Stimulated activated effector memory CD8-positive, alpha-beta T cell treated with anti-CD3 and anti-CD28 coated beads, Interleukin-12 subunit alpha, Interleukin-12 subunit beta, amount 100 ng/mL, for 72 hours (primary cell): ENCODE measurements around the gene DNAH17.

Source experiments
- ATAC-seq: fragments of 150-1000 bp; cut with Tn5 transposase; 2 replicates; pipeline ENCODE4 v1.10.0; 2021
- DNase-seq, 2 donors: peaks; one replicate each; pipeline ENCODE4 v3.0.0; 2021 to 2022; ENCODE audit warnings: low spot score in 2 of 2
- H3K27ac Mint-ChIP-seq: one replicate; pipeline ENCODE4 v1.8.0; 2022; ENCODE audit warnings: mild to moderate bottlenecking, mixed read lengths
- H3K36me3 Mint-ChIP-seq: one replicate; pipeline ENCODE4 v1.8.0; 2022; ENCODE audit warnings: mild to moderate bottlenecking, mixed read lengths
- H3K4me1 Mint-ChIP-seq: one replicate; pipeline ENCODE4 v1.8.0; 2022; ENCODE audit warnings: mixed read lengths
- H3K4me3 Mint-ChIP-seq: one replicate; pipeline ENCODE4 v1.8.0; 2022; ENCODE audit warnings: mild to moderate bottlenecking, mixed read lengths
- H3K9me3 Mint-ChIP-seq: one replicate; pipeline ENCODE4 v1.8.0; 2022; ENCODE audit warnings: mixed read lengths

Gene DNAH17

GRCh38 chr17:78567991-78568390, 9.2 kb downstream of the DNAH17 start:
- Mint-ChIP-seq H3K36me3 (no peaks in the 10 kb centered on the region), H3K9me3 (no peaks in the 10 kb centered on the region), H3K4me1 (no peaks in the 10 kb centered on the region), H3K4me3 (no peak overlapping the region), H3K27ac (no peak overlapping the region)
- ATAC-seq: no peak
- DNase-seq: no peak

DNA sequence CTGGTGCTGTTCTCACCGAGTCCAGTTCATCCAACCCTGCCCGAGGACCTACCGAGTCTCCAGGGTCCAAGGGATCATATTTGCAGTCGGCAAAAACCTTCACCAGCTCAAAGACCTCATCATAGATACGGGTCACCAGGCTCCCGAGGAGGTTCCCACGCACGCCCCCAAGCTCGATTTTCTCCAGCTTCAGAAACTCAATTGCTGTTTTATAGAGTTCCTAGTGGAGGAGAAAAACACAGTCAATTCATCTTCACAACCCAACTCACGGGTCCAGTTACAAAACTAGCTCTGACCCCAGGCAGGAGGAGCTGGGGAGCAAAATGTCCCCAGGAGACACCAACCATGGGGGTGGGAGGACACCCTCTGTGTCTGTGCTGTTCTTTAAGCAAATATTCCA, 10.2 kb downstream of the DNAH17 start:
- DNase-seq: no peak
- Mint-ChIP-seq H3K9me3 (no peaks in the 10 kb centered on the region), H3K4me3 (no peak overlapping the region), H3K27ac (no peak overlapping the region), H3K4me1 (no peaks in the 10 kb centered on the region), H3K36me3 (no peaks in the 10 kb centered on the region)
- ATAC-seq: no peak

GRCh38 chr17:78563189-78564145, 13.7 kb downstream of the DNAH17 start:
- Mint-ChIP-seq H3K36me3 (no peaks in the 10 kb centered on the region), H3K4me1 (no peaks in the 10 kb centered on the region), H3K9me3 (no peaks in the 10 kb centered on the region), H3K4me3 (no peak overlapping the region), H3K27ac (no peak overlapping the region)
- ATAC-seq (no peak), DNase-seq (no peak)

GRCh38 chr17:78562734-78563133, 14.5 kb downstream of the DNAH17 start:
- H3K4me3 Mint-ChIP-seq: no peak overlapping the region
- no peaks in the 10 kb centered on the region for H3K4me1 Mint-ChIP-seq
- H3K27ac Mint-ChIP-seq: no peak overlapping the region
- DNase-seq (no peak), ATAC-seq (no peak)
- no peaks in the 10 kb centered on the region for H3K36me3 Mint-ChIP-seq
- H3K9me3 Mint-ChIP-seq: no peaks in the 10 kb centered on the region

- no peak overlapping the region for H3K27ac Mint-ChIP-seq
- no peaks in the 10 kb centered on the region for H3K9me3 Mint-ChIP-seq
- DNase-seq: no peak
Measured at GRCh38 chr17:78561166-78561565, 16.0 kb downstream of the DNAH17 start.

DNA sequence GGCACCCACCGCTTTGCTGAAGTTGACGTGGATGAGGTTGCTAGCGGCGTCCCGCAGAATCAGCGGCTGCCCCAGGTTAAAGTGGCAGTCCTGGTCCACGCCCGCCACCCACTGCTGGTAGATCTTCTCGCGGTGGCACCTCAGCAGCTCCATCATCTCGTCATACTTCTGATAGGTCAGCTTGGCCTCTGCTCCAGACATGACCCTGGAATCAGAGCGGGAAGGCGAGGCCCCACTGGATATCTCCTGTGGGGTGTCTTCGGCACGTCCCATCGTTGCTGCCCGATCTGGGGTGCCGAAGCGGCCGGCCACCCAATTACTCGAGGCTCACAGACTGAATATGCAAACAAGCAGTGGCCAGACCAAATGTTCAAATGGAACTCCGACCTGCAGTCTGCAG, 16.5 kb downstream of the DNAH17 start:
- no peaks in the 10 kb centered on the region for H3K4me1 Mint-ChIP-seq

More at GRCh38 chr17:78561166-78561565, 16.0 kb downstream of the DNAH17 start:
- H3K4me3 Mint-ChIP-seq: no peak overlapping the region
- no peaks in the 10 kb centered on the region for H3K4me1 Mint-ChIP-seq
- H3K36me3 Mint-ChIP-seq: no peaks in the 10 kb centered on the region
- no peak for ATAC-seq

GRCh38 chr17:78559749-78560368, 17.3 kb downstream of the DNAH17 start:
- ATAC-seq (no peak), DNase-seq (no peak)
- Mint-ChIP-seq H3K4me1 (no peaks in the 10 kb centered on the region), H3K9me3 (no peaks in the 10 kb centered on the region), H3K36me3 (no peaks in the 10 kb centered on the region), H3K27ac (no peak overlapping the region), H3K4me3 (no peak overlapping the region)

More for the DNA sequence above, 16.5 kb downstream of the DNAH17 start:
- H3K4me3 Mint-ChIP-seq: no peak overlapping the region
- H3K36me3 Mint-ChIP-seq: no peaks in the 10 kb centered on the region
- ATAC-seq (no peak), DNase-seq (no peak)
- no peak overlapping the region for H3K27ac Mint-ChIP-seq
- H3K9me3 Mint-ChIP-seq: no peaks in the 10 kb centered on the region

GRCh38 chr17:78558989-78559388, 18.2 kb downstream of the DNAH17 start:
- ATAC-seq (no peak), DNase-seq (no peak)
- Mint-ChIP-seq H3K27ac (no peak overlapping the region), H3K9me3 (no peaks in the 10 kb centered on the region), H3K4me1 (no peaks in the 10 kb centered on the region), H3K36me3 (no peaks in the 10 kb centered on the region), H3K4me3 (no peak overlapping the region)

DNA sequence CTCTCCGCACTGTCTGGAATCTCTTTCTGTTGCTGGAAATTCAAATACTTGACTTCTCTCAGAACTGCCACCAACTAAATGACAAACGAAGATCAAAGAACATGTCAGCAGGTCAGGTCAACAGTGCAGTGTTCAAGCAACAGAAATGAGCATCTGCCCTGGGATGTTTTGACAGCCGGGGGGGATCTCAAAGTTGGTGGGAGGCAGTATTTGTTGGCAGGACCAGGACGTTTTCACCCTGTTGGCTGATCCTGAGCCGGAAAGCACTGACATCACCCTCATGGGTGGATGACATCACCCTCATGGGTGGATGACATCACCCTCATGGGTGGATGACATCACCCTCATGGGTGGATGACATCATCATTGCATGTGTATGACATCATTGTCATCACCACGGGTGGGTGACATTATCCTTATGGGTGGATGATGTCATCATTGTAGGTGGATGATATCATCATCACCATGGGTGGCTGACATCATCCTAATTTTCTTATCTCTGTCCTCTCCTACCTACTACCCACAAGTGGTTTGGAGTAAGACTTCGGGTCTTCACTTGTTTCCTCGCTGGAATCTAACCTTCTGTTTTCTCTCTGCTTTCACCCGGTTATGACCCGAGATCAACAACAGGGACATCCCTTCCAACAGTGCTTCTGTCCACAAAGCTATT, 18.9 kb downstream of the DNAH17 start:
- Mint-ChIP-seq H3K27ac (no peak overlapping the region), H3K4me3 (no peak overlapping the region), H3K4me1 (no peaks in the 10 kb centered on the region), H3K36me3 (no peaks in the 10 kb centered on the region), H3K9me3 (no peaks in the 10 kb centered on the region)
- DNase-seq (peak; percentile 7 to 56), ATAC-seq (peak; percentile 44)

DNA sequence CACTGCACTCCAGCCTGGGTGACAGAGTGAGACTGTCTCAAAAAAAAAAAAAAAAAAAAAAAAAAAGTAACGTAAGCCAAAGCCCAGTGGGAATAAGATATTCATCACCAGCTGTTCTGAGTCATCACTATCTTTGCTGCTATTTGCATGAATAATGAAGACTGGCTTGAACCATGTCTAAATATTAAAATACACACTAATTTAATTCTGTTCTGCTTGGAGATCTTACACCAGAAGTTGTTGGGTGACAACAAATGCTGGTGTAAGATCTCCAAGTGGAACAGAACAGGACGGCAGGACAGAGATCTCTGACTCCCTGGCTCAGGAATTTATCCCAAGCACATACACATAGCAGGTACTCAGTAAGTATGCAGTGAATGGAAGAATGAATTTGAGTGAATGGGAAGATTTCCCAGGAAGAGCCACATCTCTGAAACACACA, 19.6 kb downstream of the DNAH17 start:
- H3K4me1 Mint-ChIP-seq: no peaks in the 10 kb centered on the region
- no peak overlapping the region for H3K4me3 Mint-ChIP-seq
- H3K27ac Mint-ChIP-seq: no peak overlapping the region
- no peaks in the 10 kb centered on the region for H3K36me3 Mint-ChIP-seq
- ATAC-seq (no peak), DNase-seq (no peak)
- H3K9me3 Mint-ChIP-seq: no peaks in the 10 kb centered on the region

DNA sequence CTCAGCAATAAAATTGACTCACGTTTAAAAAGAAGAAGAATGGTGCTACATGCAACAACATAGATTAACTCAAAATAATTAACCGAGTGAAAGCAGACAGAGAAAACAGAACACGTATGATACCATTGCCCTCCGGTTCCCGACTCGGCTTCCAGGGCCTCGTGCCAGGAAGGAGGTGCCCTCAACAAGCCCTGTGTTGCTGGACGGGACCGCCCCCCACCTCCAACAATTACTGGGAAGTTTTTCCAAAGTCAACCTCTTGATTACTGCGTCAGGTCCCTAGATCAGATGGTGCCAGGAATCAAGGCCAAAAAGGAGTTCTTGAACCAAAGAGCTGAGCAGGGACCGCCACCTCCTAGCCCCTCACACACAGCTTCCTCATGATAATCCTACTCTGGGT, 20.4 kb downstream of the DNAH17 start:
- ATAC-seq: no peak
- no peaks in the 10 kb centered on the region for H3K9me3 Mint-ChIP-seq
- no peaks in the 10 kb centered on the region for H3K4me1 Mint-ChIP-seq
- no peak overlapping the region for H3K27ac Mint-ChIP-seq
- no peak overlapping the region for H3K4me3 Mint-ChIP-seq
- H3K36me3 Mint-ChIP-seq: no peaks in the 10 kb centered on the region
- DNase-seq: no peak

DNA sequence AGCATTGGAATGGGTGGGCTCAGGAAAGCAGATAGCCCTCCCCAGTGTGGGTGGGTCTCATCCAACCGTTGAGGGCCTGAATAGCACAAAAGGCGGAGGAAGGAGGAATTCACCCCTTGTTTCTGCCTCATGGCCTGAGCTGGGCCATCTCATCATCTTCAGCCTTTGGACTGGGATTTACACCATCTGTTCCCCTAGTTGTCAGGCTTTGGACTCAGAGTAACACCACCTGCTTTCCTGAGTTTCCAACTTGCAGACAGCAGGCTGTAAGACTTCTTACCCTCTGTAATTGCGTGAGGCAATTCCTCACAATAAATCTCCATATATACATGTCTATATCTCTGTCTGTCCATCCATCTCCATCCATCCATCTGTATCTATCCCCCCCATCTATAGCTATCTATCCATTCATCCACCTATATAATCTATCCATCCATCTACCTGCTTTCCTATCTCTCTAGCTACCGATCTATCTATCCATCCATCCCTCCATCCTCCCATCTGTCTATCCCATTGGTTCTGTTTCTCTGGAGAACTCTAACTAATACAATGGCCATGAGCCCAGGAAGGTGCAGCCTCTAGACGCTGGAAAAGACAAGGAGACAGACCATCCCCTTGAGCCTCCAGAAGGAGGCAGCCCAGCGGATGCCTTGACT, 21.3 kb downstream of the DNAH17 start:
- H3K27ac Mint-ChIP-seq: no peak overlapping the region
- H3K9me3 Mint-ChIP-seq: no peaks in the 10 kb centered on the region
- no peaks in the 10 kb centered on the region for H3K36me3 Mint-ChIP-seq
- no peak for ATAC-seq
- no peak for DNase-seq
- no peaks in the 10 kb centered on the region for H3K4me1 Mint-ChIP-seq
- H3K4me3 Mint-ChIP-seq: no peak overlapping the region

- H3K9me3 Mint-ChIP-seq: no peaks in the 10 kb centered on the region
- ATAC-seq (no peak), DNase-seq (no peak)
- H3K27ac Mint-ChIP-seq: no peak overlapping the region
- H3K4me3 Mint-ChIP-seq: no peak overlapping the region
- H3K4me1 Mint-ChIP-seq: no peaks in the 10 kb centered on the region
- H3K36me3 Mint-ChIP-seq: no peaks in the 10 kb centered on the region
Measured at GRCh38 chr17:78550464-78550863, 26.7 kb downstream of the DNAH17 start.

DNA sequence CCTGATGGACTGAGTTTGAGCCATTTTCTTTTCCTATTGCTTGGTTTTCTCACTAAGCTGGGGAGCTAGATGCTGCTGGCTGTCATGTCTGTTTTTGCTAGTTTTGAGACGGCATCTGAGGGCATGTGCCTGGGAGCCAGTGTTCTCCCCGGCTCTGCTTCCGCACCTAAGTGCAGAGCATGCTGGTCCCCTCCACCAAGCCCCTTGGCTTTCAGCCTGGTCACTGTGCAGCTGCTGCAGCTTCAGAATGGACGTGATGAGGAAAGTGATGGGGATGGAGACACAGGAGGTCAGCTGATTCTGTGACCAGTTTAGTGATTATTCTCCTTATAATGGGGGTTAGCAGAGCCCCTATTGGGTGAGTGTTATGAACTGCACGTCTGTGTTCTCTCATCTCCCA, 28.5 kb downstream of the DNAH17 start:
- H3K27ac Mint-ChIP-seq: no peak overlapping the region
- H3K4me1 Mint-ChIP-seq: no peaks in the 10 kb centered on the region
- no peak overlapping the region for H3K4me3 Mint-ChIP-seq
- H3K9me3 Mint-ChIP-seq: no peaks in the 10 kb centered on the region
- DNase-seq: no peak
- ATAC-seq: no peak
- no peaks in the 10 kb centered on the region for H3K36me3 Mint-ChIP-seq

GRCh38 chr17:78547035-78547434, 30.2 kb downstream of the DNAH17 start:
- H3K36me3 Mint-ChIP-seq: no peaks in the 10 kb centered on the region
- no peak for DNase-seq
- H3K9me3 Mint-ChIP-seq: no peaks in the 10 kb centered on the region
- H3K4me1 Mint-ChIP-seq: no peaks in the 10 kb centered on the region
- no peak for ATAC-seq
- no peak overlapping the region for H3K4me3 Mint-ChIP-seq
- no peak overlapping the region for H3K27ac Mint-ChIP-seq
